NCI-H2196 treated with DMSO at 0.1 percent for 48 hours (cell line): ENCODE results near the gene PHLDA2.
"Not testable (repeated sequence)": the region's sequence is repeated elsewhere in the genome, so short reads cannot be mapped to it uniquely, and the experiment has no call there.

Source experiments
- DNase-seq: peaks from one replicate; lab custom pipeline; 2025; ENCODE audit not compliant: unreplicated experiment; lab: John Stamatoyannopoulos, UW

Gene PHLDA2

DNA sequence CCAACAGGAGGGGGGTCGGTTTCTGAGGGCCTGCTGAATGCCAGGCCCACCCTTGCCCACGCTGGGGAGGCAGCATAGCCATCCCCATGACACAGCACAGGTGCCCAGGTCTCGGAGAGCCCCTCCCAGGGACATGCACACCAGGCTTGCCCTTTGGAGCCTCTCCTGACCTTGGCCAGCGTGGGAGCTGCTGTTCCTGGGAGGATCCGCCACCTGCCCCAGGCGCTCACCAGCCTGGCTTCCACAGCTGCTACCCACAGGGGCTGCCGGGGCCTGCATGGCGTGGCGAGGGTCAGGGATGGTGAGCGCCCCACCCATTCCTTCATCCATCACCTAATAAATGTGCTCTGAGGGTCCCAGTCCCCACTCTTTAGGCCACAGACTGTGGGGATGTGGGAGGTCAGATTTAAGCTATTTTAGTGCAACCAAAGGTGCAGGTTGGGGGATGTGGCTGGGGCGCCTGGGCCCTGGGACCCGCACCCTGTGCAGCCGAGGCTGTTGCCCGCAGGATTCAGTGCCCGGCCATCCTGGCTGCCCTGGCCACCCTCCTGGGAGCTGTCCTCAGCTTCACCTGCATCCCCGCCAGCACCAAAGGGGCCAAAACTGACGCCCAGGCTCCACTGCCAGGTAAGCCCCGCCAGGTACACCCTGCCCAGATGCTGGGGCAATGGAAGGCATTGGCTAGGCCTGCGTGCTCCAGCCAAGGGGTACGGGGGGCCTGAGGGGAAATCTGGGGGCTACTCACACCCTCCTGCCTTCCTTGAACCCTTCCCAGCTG lies 12.9 kb downstream of the PHLDA2 start:
- no peak for DNase-seq

DNA sequence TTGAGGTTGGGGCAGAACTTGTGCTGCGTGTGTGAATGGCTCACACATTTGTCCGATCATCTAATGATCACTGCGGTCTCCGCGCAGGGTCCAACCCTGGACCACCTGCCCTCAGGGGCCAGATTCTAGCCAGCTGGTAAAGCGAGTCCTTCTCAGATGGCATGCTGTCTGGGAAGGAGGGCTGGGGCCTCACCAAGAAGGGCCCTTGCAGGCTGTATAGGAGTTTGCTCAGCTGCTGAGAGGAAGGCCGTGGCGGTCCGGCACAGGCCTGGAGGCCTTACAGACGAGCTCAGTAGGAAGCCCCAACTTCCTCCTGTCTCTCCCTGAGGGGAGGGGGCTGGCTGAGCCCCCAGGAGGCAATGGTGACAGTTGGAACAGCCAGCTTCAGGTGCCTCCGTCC lies 13.7 kb downstream of the PHLDA2 start:
- DNase-seq, result no peak

DNA sequence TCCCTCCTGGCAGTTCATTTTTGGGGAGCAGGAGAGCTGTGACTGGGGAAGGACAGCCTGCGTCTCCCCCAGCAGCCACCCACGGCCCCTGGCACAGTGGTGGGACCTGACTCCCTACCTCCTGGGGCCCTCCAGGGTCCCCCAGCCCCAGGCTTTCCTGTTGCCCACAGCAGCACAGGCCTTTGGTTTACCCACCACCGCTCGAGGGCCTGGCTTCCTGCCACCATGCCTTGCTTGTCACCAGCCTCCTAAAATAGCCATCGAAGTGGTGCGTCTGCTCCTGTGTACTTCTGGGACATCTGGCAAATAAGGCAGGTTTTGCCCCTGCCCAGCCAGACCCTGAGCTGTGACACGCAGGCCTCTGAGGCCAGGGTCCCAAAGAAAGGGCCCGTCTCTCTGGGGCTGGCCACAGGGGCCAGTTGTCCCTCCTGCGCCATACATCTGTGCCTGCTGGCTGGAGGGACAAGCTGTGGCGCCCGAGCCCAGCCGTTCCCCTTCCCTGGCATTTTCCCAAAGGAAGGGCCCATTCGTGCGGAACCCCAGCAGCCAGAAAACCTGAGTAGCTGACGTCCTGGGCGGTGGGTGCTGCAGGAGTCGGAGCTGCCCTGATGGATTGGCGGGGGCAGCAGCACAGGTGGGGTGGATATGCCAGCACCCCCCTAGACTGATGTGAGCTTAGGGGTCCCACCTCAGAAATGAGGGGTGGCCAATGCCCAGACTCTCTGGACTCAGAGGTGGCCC lies 14.6 kb downstream of the PHLDA2 start:
- DNase-seq, result no peak

DNA sequence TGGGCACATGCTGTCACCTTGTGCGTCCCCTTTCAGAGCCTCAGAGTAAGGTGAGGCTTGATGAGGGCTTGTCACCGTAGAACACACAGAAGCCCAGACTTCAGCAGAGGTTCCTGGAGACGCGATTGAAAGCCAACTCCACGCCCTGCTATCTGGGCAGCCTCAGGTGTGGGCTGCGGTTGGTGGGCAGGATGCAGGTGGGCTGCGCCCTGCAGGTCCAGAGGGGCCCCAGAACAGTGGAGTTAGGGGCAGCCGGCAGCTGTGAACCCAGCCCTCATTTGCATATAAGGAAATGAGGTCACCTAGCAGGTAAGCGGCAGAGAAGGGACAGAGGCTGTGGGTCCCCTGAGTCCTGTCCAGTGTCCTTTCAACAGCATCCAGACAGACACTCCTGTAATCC lies 15.4 kb downstream of the PHLDA2 start:
- DNase-seq, result no peak

DNA sequence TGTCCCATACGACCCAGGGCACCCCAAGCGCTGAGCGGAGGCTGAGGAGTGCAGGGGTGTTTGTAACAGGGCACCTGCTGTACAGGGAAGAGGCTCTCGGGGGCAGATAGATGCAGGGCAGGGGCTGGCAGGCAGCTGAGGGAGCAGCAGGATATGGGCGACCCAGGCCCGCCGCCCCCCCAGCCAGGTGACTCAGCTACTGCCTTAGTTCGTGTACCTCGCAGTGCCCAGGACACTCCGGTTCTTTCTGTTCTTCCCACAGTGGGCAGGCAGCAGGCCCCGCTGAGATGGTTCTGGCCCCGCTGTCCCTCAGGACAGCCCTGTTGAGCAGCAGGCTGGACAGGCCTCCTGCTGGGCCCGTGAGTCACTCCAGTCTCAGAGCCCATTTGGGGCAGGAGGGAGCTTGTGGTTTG lies 16.2 kb downstream of the PHLDA2 start:
- no peak for DNase-seq

DNA sequence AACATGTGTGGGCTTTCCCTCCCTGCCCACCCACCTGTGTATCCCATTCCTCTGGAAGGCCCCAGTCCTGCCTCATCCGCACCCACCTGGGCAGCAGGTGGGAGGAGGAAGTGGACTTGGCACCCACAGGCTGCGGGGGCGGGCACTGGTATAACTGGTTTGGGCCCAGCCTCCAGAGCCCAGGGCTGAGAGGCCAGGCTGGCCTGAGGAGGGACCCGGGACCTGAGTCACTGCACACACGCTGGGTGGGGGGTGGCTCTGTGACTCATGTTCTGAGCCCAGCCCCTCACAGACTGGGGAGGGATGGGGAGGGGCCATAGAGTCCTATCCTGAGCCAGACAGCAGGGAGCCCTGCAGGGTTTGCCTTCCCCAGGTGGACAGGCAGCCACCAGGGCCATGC lies 16.7 kb downstream of the PHLDA2 start:
- peak; percentile 78 for DNase-seq

DNA sequence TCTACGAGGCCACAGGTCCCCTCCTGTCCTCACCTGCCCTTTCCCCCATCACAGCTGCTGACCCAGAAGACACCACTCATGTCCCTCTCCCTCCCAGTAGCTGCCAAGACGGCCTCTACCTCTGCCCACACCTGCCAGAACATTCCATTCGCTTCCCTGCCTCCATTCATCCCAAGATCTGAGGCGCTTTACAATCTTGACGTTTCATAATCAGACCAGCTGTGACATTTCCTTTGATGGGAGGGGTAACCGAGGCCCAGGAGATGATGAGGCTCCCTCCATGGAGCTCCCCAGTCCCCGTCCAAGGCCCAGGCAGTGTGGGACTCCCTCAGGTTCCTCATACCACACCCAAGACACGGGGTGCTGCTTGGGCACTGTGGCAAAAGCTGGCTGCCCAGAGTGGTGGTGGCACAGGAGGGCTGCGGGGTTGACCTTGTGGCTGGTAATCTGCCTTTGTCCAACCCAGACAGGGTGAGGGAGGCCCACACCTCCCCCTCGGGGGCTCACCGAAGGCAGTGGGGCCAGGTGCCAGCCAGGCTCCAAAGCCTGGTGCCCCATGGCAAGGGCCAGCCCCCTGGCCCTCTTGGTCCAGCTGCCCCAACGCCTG lies 17.3 kb downstream of the PHLDA2 start:
- DNase-seq, result no peak

DNA sequence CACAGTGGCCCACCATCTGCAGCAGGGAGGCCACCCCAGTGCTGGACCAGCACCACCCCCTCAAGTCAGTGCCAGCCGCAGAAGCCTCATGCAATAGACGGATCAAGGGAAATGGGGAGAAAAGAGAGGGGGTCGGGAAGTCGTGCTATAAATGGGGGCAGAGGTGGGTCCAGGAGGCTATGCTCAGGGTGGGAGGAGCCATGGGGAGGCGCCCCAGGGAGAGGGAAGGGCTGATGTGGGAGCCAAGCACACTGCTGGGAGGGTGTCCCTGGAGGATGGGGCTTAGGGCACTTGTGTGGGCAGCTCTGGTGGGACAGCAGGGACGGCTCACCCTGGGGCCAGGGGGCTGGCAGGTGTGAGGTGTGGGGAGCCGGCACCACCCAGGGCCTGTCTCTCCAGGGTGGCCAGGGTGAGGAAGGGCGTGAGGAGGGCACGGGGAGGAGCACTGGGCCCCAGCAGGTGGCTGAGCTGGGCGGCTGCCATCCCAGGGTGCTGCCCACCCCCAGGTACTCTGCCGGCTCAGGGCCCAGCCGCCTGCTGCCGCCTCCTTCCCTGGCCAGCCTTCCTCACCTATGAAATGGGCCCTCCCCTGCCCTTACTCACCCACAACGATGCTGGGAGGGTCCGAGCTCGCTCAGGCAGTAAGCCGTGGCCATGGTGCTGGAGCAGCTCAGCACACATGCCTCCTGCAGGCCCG lies 18.0 kb downstream of the PHLDA2 start:
- DNase-seq, result peak; percentile 55

DNA sequence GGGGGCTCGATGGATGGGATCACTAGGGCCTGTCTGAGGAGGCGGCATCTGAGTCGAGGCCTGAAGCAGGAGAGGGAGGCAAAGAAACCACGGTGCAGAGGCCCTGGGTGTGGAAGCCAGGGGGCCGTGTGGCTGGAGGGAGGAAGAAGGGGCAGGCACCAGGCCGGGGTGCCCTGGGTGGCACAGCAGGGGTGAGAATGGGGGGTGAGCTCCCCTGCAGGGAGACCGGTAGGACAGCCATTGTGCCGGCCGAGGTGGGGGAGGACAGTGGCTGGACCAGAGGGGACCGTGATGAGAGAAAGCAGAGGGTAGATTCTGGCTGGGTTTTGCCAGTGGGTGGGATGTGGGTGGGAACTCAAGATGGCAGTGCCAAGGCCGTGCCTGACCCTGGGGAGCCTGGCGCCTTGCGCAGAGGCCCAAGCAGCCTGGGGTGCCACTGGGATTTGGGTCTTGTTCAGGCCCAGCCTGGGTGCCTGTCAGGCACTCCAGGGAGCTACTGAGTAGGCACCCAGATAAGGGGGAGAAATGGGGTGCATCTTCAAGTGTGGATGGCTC lies 18.7 kb downstream of the PHLDA2 start:
- no peak for DNase-seq

DNA sequence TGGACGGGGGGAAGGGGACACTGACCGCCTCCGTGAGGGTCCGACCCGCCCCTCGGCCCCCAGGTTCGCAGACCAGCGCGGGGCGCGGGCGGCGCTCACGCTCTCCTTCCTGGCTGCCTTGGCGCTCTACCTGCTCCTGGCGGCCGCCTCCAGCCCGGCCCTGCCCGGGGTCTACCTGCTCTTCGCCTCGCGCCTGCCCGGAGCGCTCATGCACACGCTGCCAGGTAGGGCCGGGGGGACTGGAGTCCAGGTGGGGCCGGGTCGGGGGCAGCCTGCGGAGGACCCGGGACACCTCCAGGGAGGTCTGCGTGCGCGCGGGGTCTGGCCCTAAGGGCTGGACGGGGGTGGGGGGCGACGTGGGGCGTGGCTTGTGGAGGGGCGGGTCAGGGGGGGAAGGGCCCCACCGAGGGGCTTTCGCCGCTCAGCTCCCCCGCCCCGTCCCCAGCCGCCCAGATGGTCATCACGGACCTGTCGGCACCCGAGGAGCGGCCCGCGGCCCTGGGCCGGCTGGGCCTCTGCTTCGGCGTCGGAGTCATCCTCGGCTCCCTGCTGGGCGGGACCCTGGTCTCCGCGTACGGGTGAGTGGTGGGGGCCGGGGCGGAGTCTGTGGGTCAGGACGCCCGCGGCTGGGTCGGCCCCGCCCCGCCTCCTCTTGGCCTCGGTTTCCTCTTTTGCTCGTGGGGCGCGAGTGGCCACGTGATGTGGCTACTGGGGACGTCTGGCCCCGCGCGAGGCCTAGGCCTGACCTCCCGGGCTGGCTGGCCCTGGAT lies 19.9 kb downstream of the PHLDA2 start:
- no peak for DNase-seq

DNA sequence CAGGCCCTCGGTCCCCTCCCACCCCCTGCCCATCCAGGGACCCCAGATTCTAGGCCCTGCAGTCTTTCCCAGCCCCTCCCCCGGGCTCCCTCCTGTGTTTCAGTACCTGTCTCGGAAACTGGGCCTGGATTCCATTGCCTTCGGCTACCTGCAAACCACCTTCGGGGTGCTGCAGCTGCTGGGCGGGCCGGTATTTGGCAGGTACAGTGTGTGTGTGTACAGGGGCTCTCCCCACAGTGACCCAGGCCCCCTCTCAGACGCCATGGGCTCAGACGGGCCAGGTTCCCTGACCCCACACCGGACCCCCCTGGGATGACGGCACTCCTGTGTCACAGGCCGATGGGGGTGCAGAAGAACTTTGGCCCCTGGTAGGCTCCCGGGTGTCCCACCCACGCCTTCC lies 21.1 kb downstream of the PHLDA2 start:
- DNase-seq, result no peak

DNA sequence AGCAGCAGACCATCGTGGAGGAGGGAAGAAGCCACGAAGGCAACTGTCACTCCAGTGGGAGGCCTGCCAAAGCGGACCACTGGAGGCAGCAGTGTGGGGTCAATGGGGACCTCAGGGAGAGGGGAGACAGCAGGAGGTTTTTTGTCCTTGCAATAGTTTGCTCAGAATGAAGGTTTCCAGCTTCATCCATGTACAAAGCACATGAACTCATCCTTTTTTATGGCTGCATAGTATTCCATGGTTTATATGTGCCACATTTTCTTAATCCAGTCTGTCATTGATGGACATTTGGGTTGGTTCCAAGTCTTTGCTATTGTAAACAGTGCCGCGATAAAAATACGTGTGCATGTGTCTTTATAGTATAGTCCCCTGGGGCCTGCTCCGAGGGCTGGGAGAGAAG lies 23.9 kb downstream of the PHLDA2 start:
- not testable (repeated sequence) for DNase-seq

DNA sequence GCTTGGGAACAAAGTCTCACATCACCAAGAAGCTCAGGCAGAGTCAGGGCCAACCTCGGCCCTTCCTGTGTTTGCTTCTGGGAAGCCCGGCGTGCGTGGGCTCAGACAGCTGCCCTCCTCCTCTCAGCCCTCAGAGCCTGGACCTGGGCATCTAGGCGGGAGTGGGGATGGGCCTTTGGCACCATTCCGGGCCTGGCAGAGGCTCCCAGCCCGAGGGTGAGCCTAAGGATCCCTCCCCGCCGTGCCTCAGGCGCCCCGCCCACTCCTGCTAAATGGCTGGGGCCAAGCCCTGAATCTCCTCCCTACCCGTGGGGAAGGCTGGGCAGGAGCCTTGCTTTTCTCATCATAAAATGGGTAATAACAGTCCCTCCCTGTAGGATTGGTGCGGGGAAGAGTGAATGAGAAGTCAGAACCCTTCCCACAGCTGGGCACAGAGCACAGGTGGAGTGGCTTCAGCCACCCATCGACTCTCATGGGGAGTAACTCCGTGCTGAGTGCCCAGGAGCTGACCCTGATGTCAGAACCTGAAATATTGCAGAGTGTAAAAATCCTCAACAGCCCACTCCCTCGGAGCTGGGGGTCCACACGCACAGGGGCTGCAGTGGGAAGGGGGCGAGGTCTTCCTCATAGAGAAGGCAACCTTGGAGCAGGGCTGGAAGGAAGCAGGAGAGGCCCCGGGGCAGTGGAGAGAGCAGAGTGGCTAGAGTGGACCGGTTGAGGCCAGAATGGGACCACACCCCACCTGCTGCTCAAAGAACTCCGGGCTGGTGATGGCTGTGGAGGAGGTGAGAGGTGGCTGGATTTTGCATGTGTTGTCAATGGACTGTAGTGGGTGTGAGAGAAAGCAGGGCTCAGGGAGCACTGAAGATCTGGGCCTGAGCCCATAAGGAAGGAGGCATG lies 24.8 kb downstream of the PHLDA2 start:
- DNase-seq, result peak; percentile 78

DNA sequence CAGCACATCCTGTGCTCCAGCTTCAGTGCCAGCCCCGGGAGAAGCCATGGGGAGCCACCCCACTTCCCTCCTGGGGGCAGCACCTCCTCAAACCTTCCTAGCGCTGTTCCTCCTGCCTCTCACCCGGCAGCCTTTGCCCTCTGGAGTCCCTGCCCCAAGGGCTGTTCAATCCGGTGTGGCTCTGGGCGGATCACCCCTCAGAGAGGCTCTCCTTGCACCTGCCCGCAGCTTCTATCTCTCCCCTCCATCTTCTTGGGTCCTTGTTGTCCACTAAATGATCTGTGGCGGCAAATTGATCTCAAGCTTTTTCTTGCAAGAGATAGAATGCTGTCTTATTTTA lies 25.6 kb downstream of the PHLDA2 start:
- DNase-seq, result no peak

DNA sequence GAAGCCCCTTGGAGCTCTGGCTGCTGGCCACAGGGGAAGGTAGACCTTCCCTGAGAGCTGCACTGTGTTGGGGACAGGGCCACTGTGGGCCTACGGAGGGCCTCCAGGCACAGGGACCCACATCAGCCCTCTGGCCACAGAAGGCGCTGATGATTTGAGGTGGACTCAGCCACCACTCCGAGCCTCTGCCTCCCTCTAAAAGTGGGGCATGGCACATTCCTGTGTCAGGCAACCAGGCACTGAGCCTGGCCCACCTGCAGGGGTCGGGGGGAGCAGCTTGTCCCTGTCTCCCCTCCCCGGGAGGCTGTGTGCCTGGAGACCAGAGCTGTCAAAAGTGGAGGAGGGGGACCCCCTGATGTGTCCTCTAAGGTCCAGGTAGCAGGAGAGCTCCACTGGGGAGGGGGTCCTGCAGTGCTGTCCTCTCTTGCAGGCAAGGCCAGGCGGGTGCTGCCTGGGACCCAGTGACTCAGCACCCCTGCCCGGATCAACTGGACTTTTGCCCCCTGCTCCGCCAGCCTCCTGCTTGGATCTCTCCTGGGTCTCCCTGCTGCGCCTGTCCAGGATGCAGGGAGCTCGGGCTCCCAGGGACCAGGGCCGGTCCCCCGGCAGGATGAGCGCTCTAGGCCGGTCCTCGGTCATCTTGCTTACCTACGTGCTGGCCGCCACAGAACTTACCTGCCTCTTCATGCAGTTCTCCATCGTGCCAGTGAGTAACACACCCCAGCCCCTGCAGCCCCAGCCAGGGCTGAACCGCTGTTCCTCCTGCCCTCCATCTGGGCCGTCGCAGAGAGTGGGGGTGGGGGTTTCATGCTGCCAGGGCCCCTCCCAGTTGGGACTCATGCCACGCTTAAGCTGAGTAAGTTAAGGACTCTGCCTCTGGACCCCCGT lies 26.2 kb downstream of the PHLDA2 start:
- DNase-seq, result no peak

DNA sequence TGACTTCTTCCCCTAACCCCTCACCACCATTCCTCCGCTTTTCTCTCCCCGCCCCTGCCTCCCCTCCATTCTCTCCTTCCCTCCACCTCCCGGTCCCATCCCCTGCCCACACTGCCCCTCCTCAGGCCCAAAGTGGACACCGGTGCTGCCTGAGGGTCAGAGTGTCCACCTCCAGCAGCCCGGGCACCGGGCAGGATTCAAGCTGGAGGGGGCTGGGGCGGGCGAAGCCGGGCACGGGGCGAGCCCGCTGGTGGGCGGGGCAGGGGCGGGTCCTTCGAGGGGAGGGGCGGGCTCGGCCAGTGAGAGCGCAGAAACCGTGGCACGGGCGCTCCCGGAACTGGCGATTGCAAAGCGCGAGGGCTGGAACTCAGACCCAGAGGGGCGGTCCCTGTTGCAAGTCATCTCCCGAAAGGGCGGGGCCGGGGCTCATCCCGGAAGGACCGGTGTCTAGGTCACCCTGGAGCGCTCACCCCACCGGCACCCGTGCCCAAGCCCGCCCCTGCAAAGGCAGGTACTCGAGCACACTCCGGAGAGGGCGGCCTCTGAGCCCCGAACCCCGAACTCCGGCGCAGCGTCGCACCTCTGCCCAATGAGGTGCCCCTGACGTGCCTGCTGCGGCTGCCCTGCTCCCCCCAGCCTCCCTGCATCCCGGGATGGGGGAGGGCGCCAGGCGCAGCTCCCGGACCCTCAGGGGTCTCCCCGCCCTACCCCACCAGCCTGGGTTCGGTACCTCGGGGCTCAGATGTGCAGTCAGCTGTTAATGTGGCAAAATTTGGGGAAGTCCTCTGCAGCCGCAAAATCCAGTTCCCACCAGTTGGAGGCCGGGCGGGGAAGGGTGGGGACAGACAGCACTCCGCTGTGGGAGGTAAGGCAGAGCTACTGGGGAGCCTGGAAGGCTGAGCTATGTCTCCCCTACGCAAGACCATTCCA lies 27.1 kb downstream of the PHLDA2 start:
- DNase-seq, result peak; percentile 97

DNA sequence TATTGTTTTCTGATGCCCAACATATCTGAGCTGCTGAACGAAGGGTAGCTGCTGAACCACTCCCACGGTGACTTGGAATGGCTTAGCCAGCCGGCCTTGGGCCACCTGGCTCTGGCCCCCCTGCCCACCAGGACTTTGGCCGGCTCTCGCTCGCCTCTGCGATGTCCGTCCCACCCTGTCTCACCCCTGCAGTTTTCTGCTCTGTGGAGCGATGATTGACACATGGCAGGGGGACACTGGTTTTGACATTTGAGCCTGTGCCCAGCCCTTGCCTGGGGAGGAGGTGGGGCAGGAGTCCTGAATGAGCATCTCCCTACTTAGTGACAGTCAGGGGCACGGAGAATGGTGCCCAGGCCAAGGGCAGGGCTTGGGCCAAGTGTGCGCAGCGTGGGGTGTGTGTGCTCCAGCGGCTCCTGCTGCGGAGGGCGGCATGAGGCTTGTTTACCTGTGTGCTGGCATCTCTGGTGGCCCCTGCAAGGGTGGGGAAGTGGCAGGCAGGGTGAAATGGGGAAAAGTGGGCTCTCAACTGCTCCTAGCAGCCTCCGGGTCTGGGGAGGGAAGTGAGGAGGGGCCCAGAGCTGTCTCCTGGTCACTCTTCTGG lies 27.9 kb downstream of the PHLDA2 start:
- no peak for DNase-seq
